ENCODE measurements around the gene ACP2. TPM values are rescaled to one million over a fixed set of nuclear protein-coding genes. Genes with fewer than 3 reads are reported as not detected.
"Not testable (repeated sequence)": the region's sequence is repeated elsewhere in the genome, so short reads cannot be mapped to it uniquely, and the experiment has no call there.

ACP2 gene
- total and polyA plus RNA-seq, 9 donors = 14.7 to 25.5 (median 18.7) TPM

DNA sequence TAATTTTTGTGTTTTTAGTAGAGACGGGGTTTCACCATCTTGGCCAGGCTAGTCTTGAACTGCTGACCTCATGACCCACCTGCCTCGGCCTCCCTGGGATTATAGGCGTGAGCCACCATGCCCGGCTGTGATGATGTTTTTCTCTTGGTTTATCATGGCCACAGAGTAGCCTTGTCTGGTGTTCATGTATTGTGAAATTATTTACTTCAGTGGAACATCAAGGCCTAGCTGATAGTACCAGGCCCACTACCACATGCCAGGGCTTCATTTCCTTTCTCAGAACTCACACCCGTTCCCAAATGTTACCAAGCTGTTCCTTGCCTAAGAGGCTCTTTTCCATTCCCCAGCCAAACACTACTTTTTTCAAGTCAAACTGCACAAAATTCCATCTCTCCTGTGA lies 40.0 kb downstream of the ACP2 start:
- Histone ChIP-seq H3K36me3 (no peaks in the 10 kb centered on the region), H3K9me3 (no peaks in the 10 kb centered on the region), H3K27ac (no peak overlapping the region), H3K4me3 (no peak overlapping the region), H3K4me1 (ENCODE audit: insufficient read depth) (no peaks in the 10 kb centered on the region), H3K27me3 (no peaks in the 10 kb centered on the region)
- intact Hi-C loops (cut with DNase I) = no loop called here
- no peak for DNase-seq
- TF ChIP-seq, protein P1, sequence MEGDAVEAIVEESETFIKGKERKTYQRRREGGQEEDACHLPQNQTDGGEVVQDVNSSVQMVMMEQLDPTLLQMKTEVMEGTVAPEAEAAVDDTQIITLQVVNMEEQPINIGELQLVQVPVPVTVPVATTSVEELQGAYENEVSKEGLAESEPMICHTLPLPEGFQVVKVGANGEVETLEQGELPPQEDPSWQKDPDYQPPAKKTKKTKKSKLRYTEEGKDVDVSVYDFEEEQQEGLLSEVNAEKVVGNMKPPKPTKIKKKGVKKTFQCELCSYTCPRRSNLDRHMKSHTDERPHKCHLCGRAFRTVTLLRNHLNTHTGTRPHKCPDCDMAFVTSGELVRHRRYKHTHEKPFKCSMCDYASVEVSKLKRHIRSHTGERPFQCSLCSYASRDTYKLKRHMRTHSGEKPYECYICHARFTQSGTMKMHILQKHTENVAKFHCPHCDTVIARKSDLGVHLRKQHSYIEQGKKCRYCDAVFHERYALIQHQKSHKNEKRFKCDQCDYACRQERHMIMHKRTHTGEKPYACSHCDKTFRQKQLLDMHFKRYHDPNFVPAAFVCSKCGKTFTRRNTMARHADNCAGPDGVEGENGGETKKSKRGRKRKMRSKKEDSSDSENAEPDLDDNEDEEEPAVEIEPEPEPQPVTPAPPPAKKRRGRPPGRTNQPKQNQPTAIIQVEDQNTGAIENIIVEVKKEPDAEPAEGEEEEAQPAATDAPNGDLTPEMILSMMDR (IDR thresholded peaks at IDR 0.05) = no peak
- TF ChIP-seq POLR2A (IDR thresholded peaks at IDR 0.05) = no peak
- no peak for TF ChIP-seq EP300 (IDR thresholded peaks at IDR 0.05)
- 83 to 88% (median 87%) methylated on average over 5 of the region's 5 CpGs for WGBS, 3 donors

GRCh38 chr11:47208008-47208552 lies 40.5 kb downstream of the ACP2 start:
- H3K4me1 ChIP-seq (ENCODE audit: insufficient read depth); H3K4me3 ChIP-seq; H3K27me3 ChIP-seq; H3K27ac ChIP-seq; DNase-seq; intact Hi-C loops (cut with DNase I); H3K9me3 ChIP-seq; H3K36me3 ChIP-seq: not testable (repeated sequence)
- WGBS, 3 donors = 80 to 88% (median 83%) methylated on average over 13 of the region's 13 CpGs

DNA sequence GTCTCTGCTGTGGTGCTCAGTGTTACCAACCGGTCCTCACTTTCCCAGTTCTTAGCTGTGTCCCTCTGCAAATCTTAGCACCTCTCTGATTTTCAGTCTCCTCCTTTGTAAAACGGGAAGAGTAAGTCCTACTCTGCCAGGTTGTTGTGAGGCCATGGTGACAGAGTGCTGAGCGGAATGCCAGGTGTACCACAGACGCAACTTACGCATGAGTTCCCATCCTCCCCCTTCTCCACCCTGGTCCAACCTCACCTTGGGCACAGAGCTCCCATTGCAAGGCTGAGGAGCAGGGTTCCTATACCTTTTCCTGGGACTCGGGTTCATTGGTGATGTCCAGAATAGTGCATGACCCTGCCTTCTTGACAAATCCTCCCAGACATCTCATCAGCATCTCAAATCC lies 41.2 kb downstream of the ACP2 start:
- intact Hi-C loops (cut with DNase I) = no loop called here
- no peaks in the 10 kb centered on the region for H3K9me3 ChIP-seq
- no peak overlapping the region for H3K4me3 ChIP-seq
- no peaks in the 10 kb centered on the region for H3K27me3 ChIP-seq
- no peak overlapping the region for H3K27ac ChIP-seq
- no peak for DNase-seq
- no peaks in the 10 kb centered on the region for H3K4me1 ChIP-seq (ENCODE audit: insufficient read depth)
- WGBS, 3 donors = 81 to 88% (median 84%) methylated on average over 6 of the region's 6 CpGs
- no peak for TF ChIP-seq POLR2A (IDR thresholded peaks at IDR 0.05)
- TF ChIP-seq, protein P1 (IDR thresholded peaks at IDR 0.05) = no peak
- no peaks in the 10 kb centered on the region for H3K36me3 ChIP-seq

DNA sequence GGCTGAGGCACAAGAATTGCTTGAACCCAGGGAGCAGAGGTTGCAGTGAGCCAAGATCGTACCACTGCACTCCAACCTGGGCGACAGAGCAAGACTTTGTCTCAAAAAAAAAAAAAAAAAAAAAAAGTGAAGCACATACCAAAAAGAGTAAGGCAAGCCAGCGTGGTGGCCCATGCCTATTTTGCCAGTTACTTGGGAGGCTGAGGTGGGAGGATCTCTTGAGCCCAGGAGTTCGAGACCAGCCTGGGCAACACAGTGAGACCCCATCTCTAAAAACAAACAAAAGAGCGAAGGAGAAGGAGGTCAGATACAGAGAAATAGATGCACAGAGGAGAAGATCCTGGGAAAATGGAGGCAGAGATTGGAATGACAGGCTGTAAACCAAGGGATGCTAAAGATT lies 42.0 kb downstream of the ACP2 start:
- H3K9me3 ChIP-seq; DNase-seq; H3K4me1 ChIP-seq (ENCODE audit: insufficient read depth); H3K36me3 ChIP-seq; H3K4me3 ChIP-seq; H3K27ac ChIP-seq; H3K27me3 ChIP-seq; intact Hi-C loops (cut with DNase I): not testable (repeated sequence)
- 86 to 91% (median 91%) methylated on average over 5 of the region's 5 CpGs for WGBS, 3 donors

- intact Hi-C loops (cut with DNase I) = no loop called here
- H3K4me3 ChIP-seq = no peak overlapping the region
- H3K9me3 ChIP-seq = no peaks in the 10 kb centered on the region
- 60 to 68% (median 63%) methylated on average over 2 of the region's 2 CpGs for WGBS, 3 donors
- TF ChIP-seq, protein P1 (IDR thresholded peaks at IDR 0.05) = no peak
- TF ChIP-seq POLR2A (IDR thresholded peaks at IDR 0.05) (no peak), EP300 (IDR thresholded peaks at IDR 0.05) (no peak)
- DNase-seq = no peak
- no peaks in the 10 kb centered on the region for H3K4me1 ChIP-seq (ENCODE audit: insufficient read depth)
- H3K36me3 ChIP-seq = no peaks in the 10 kb centered on the region
- no peak overlapping the region for H3K27ac ChIP-seq
- H3K27me3 ChIP-seq = no peaks in the 10 kb centered on the region
Observed at GRCh38 chr11:47204637-47204989, 44.0 kb downstream of the ACP2 start.

GRCh38 chr11:47202576-47202975 lies 46.0 kb downstream of the ACP2 start:
- Histone ChIP-seq H3K36me3 (no peaks in the 10 kb centered on the region), H3K27ac (no peak overlapping the region), H3K27me3 (no peaks in the 10 kb centered on the region), H3K9me3 (no peaks in the 10 kb centered on the region), H3K4me1 (ENCODE audit: insufficient read depth) (no peaks in the 10 kb centered on the region), H3K4me3 (no peak overlapping the region)
- intact Hi-C loops (cut with DNase I) = no loop called here
- no peak for DNase-seq
- 61 to 78% (median 66%) methylated on average over 5 of the region's 5 CpGs for WGBS, 3 donors
- TF ChIP-seq EP300 (IDR thresholded peaks at IDR 0.05) (no peak), POLR2A (IDR thresholded peaks at IDR 0.05) (no peak)
- TF ChIP-seq, protein P1 (IDR thresholded peaks at IDR 0.05) = no peak
